ENCODE data around the gene ZNF516. TPM values are rescaled to one million over a fixed set of nuclear protein-coding genes. Genes with fewer than 3 reads are reported as not detected.

ZNF516 gene
- total RNA-seq, 1 experiment from 2014 or later, result 41.8 TPM

GRCh38 chr18:76362676-76363075 is 132.4 kb downstream of the ZNF516 start:
- no peak overlapping the region for H3K4me3 ChIP-seq (ENCODE audit: insufficient read depth, low read depth, low read length)
- no peaks in the 10 kb centered on the region for H3K36me3 ChIP-seq (replicated peaks; ENCODE audit: control insufficient read depth, insufficient read depth, low read length)
- no peak for DNase-seq
- no peaks in the 10 kb centered on the region for H3K27me3 ChIP-seq (ENCODE audit: control insufficient read depth, insufficient read depth, low read length)

GRCh38 chr18:76361219-76361618 is 133.8 kb downstream of the ZNF516 start:
- Histone ChIP-seq H3K36me3 (replicated peaks; ENCODE audit: control insufficient read depth, insufficient read depth, low read length) (no peaks in the 10 kb centered on the region), H3K27me3 (ENCODE audit: control insufficient read depth, insufficient read depth, low read length) (no peaks in the 10 kb centered on the region), H3K4me3 (ENCODE audit: insufficient read depth, low read depth, low read length) (no peak overlapping the region)
- DNase-seq, result peak; percentile 54

GRCh38 chr18:76359909-76360308 is 135.1 kb downstream of the ZNF516 start:
- no peaks in the 10 kb centered on the region for H3K27me3 ChIP-seq (ENCODE audit: control insufficient read depth, insufficient read depth, low read length)
- no peaks in the 10 kb centered on the region for H3K36me3 ChIP-seq (replicated peaks; ENCODE audit: control insufficient read depth, insufficient read depth, low read length)
- no peak overlapping the region for H3K4me3 ChIP-seq (ENCODE audit: insufficient read depth, low read depth, low read length)
- DNase-seq, result no peak

- no peaks in the 10 kb centered on the region for H3K27me3 ChIP-seq (ENCODE audit: control insufficient read depth, insufficient read depth, low read length)
- no peak overlapping the region for H3K4me3 ChIP-seq (ENCODE audit: insufficient read depth, low read depth, low read length)
- no peaks in the 10 kb centered on the region for H3K36me3 ChIP-seq (replicated peaks; ENCODE audit: control insufficient read depth, insufficient read depth, low read length)
- no peak for DNase-seq
Observed at GRCh38 chr18:76358774-76359173, 136.3 kb downstream of the ZNF516 start.

- no peaks in the 10 kb centered on the region for H3K36me3 ChIP-seq (replicated peaks; ENCODE audit: control insufficient read depth, insufficient read depth, low read length)
- H3K27me3 ChIP-seq (ENCODE audit: control insufficient read depth, insufficient read depth, low read length), result no peaks in the 10 kb centered on the region
- no peak for DNase-seq
- H3K4me3 ChIP-seq (ENCODE audit: insufficient read depth, low read depth, low read length), result no peak overlapping the region
Observed at GRCh38 chr18:76357585-76358260, 137.3 kb downstream of the ZNF516 start.

GRCh38 chr18:76357174-76357573 is 137.9 kb downstream of the ZNF516 start:
- H3K36me3 ChIP-seq (replicated peaks; ENCODE audit: control insufficient read depth, insufficient read depth, low read length), result no peaks in the 10 kb centered on the region
- H3K27me3 ChIP-seq (ENCODE audit: control insufficient read depth, insufficient read depth, low read length), result no peaks in the 10 kb centered on the region
- no peak overlapping the region for H3K4me3 ChIP-seq (ENCODE audit: insufficient read depth, low read depth, low read length)
- DNase-seq, result no peak

GRCh38 chr18:76356666-76357065 is 138.4 kb downstream of the ZNF516 start:
- Histone ChIP-seq H3K27me3 (ENCODE audit: control insufficient read depth, insufficient read depth, low read length) (no peaks in the 10 kb centered on the region), H3K4me3 (ENCODE audit: insufficient read depth, low read depth, low read length) (no peak overlapping the region), H3K36me3 (replicated peaks; ENCODE audit: control insufficient read depth, insufficient read depth, low read length) (no peaks in the 10 kb centered on the region)
- DNase-seq, result no peak

- H3K27me3 ChIP-seq (ENCODE audit: control insufficient read depth, insufficient read depth, low read length), result no peaks in the 10 kb centered on the region
- no peaks in the 10 kb centered on the region for H3K36me3 ChIP-seq (replicated peaks; ENCODE audit: control insufficient read depth, insufficient read depth, low read length)
- DNase-seq, result no peak
- H3K4me3 ChIP-seq (ENCODE audit: insufficient read depth, low read depth, low read length), result no peak overlapping the region
Observed at GRCh38 chr18:76354348-76354747, 140.7 kb downstream of the ZNF516 start.

GRCh38 chr18:76353500-76353899 is 141.5 kb downstream of the ZNF516 start:
- Histone ChIP-seq H3K4me3 (ENCODE audit: insufficient read depth, low read depth, low read length) (no peak overlapping the region), H3K36me3 (replicated peaks; ENCODE audit: control insufficient read depth, insufficient read depth, low read length) (no peaks in the 10 kb centered on the region), H3K27me3 (ENCODE audit: control insufficient read depth, insufficient read depth, low read length) (no peaks in the 10 kb centered on the region)
- no peak for DNase-seq

GRCh38 chr18:76353046-76353445 is 142.0 kb downstream of the ZNF516 start:
- Histone ChIP-seq H3K36me3 (replicated peaks; ENCODE audit: control insufficient read depth, insufficient read depth, low read length) (no peaks in the 10 kb centered on the region), H3K27me3 (ENCODE audit: control insufficient read depth, insufficient read depth, low read length) (no peaks in the 10 kb centered on the region), H3K4me3 (ENCODE audit: insufficient read depth, low read depth, low read length) (no peak overlapping the region)
- no peak for DNase-seq

GRCh38 chr18:76351961-76352581 is 143.0 kb downstream of the ZNF516 start:
- no peak overlapping the region for H3K4me3 ChIP-seq (ENCODE audit: insufficient read depth, low read depth, low read length)
- no peaks in the 10 kb centered on the region for H3K27me3 ChIP-seq (ENCODE audit: control insufficient read depth, insufficient read depth, low read length)
- peak; percentile 75 for DNase-seq

GRCh38 chr18:76350134-76351025 is 144.7 kb downstream of the ZNF516 start:
- H3K36me3 ChIP-seq (replicated peaks; ENCODE audit: control insufficient read depth, insufficient read depth, low read length), result no peaks in the 10 kb centered on the region
- no peak for DNase-seq
- H3K4me3 ChIP-seq (ENCODE audit: insufficient read depth, low read depth, low read length), result no peak overlapping the region
- H3K27me3 ChIP-seq (ENCODE audit: control insufficient read depth, insufficient read depth, low read length), result no peaks in the 10 kb centered on the region

More at GRCh38 chr18:76351961-76352581, 143.0 kb downstream of the ZNF516 start:
- H3K36me3 ChIP-seq (replicated peaks; ENCODE audit: control insufficient read depth, insufficient read depth, low read length), result no peaks in the 10 kb centered on the region

GRCh38 chr18:76349067-76349715 is 145.9 kb downstream of the ZNF516 start:
- DNase-seq, result peak; percentile 85

GRCh38 chr18:76348267-76349066 is 146.6 kb downstream of the ZNF516 start:
- Histone ChIP-seq H3K27me3 (ENCODE audit: control insufficient read depth, insufficient read depth, low read length) (no peaks in the 10 kb centered on the region), H3K4me3 (ENCODE audit: insufficient read depth, low read depth, low read length) (no peak overlapping the region), H3K36me3 (replicated peaks; ENCODE audit: control insufficient read depth, insufficient read depth, low read length) (no peaks in the 10 kb centered on the region)
- DNase-seq, result no peak

More at GRCh38 chr18:76349067-76349715, 145.9 kb downstream of the ZNF516 start:
- H3K36me3 ChIP-seq (replicated peaks; ENCODE audit: control insufficient read depth, insufficient read depth, low read length), result no peaks in the 10 kb centered on the region
- H3K4me3 ChIP-seq (ENCODE audit: insufficient read depth, low read depth, low read length), result no peak overlapping the region
- H3K27me3 ChIP-seq (ENCODE audit: control insufficient read depth, insufficient read depth, low read length), result no peaks in the 10 kb centered on the region

Data from H7 (cell line).